H1 (cell line): ENCODE data around the gene DIP2C. TPM values are rescaled to one million over a fixed set of nuclear protein-coding genes. Genes with fewer than 3 reads are reported as not detected.

ENCODE experiments used
- CTCF ChIA-PET: fragments of 300-600 bp; sonication (Branson Sonifier 250); formaldehyde crosslinking; loops from one replicate; lab custom pipeline; 2021; ENCODE audit not compliant: partially characterized antibody; lab: Charles Lee
- POLR2A ChIA-PET: fragments of 300-600 bp; sonication (Branson Sonifier 250); formaldehyde crosslinking; loops from one replicate; lab custom pipeline; 2021; ENCODE audit warnings: inconsistent platforms; ENCODE audit not compliant: partially characterized antibody; lab: Charles Lee
- DNase-seq, 2 experiments: peaks; one replicate each; pipeline versions ENCODE4 v3.0.0 to v3.0.0-alpha.2; 2010 to 2022; ENCODE audit warnings: low spot score in 2 of 2, low read depth in 1 of 2, mixed read lengths in 1 of 2
- FAIRE-seq: peaks from 2 replicates; lab custom pipeline; 2011; peaks lifted over from hg19 to GRCh38; lab: Jason Lieb, UNC
- H2AFZ ChIP-seq: 2 replicates; pipeline ENCODE4 v1.8.1; 2012; ENCODE audit warnings: low read length, inconsistent platforms
- H2AK5ac ChIP-seq: 2 replicates; pipeline ENCODE4 v1.6.1; 2013; ENCODE audit warnings: low read depth, low read length
- H2BK120ac ChIP-seq: replicated peaks from 2 replicates; pipeline ENCODE3; 2013; ENCODE audit warnings: low read depth, low read length, inconsistent platforms
- H2BK12ac ChIP-seq: 2 replicates; pipeline ENCODE4 v1.6.1; 2013; ENCODE audit warnings: low read depth, low read length
- H2BK15ac ChIP-seq: 2 replicates; pipeline ENCODE4 v1.6.1; 2013; ENCODE audit warnings: low read length
- H2BK20ac ChIP-seq: 2 replicates; pipeline ENCODE4 v1.6.1; 2013; ENCODE audit warnings: low read length
- H2BK5ac ChIP-seq: 2 replicates; pipeline ENCODE4 v1.6.1; 2013; ENCODE audit warnings: low read depth, low read length
- H3K14ac ChIP-seq: 2 replicates; pipeline ENCODE4 v1.6.1; 2013; ENCODE audit warnings: inconsistent platforms; ENCODE audit not compliant: insufficient read length
- H3K18ac ChIP-seq: 2 replicates; pipeline ENCODE4 v1.6.1; 2013; ENCODE audit warnings: low read length; ENCODE audit errors: extremely low read depth
- H3K23ac ChIP-seq: 2 replicates; pipeline ENCODE4 v1.6.1; 2013; ENCODE audit warnings: inconsistent platforms; ENCODE audit not compliant: insufficient read length
- H3K23me2 ChIP-seq: 2 replicates; pipeline ENCODE4 v1.6.1; 2013; ENCODE audit warnings: low read depth, low read length
- H3K27ac ChIP-seq: 2 replicates; pipeline ENCODE4 v1.6.1; 2011; ENCODE audit warnings: low read depth, low read length, inconsistent platforms
- H3K27me3 ChIP-seq, 4 experiments: replicated peaks in 1 of 4; 1 replicate in 1 of 4; 2 replicates in 3 of 4; pipeline versions ENCODE4 v1.6.1 to v1.8.1; 2011 to 2013; ENCODE audit warnings: low read length in 3 of 4, mild to moderate bottlenecking in 3 of 4, inconsistent platforms in 2 of 4, mixed read lengths in 2 of 4, moderate library complexity in 1 of 4; ENCODE audit not compliant: control insufficient read depth in 3 of 4, insufficient read depth in 3 of 4; ENCODE audit errors: extremely low read depth in 1 of 4
- H3K36me3 ChIP-seq, 4 experiments: 2 replicates each; pipeline versions ENCODE4 v1.6.1 to v1.8.1; 2011 to 2013; ENCODE audit warnings: mild to moderate bottlenecking in 4 of 4, low read length in 3 of 4, moderate library complexity in 2 of 4, control low read depth in 1 of 4, inconsistent platforms in 1 of 4; ENCODE audit not compliant: insufficient read depth in 4 of 4, control insufficient read depth in 2 of 4
- H3K4ac ChIP-seq: replicated peaks from 2 replicates; pipeline ENCODE3; 2013; ENCODE audit warnings: low read length, low read depth, mixed read lengths, inconsistent platforms; ENCODE audit not compliant: insufficient read length
- H3K4me1 ChIP-seq, 4 experiments: replicated peaks in 1 of 4; 1 replicate in 1 of 4; 2 replicates in 3 of 4; pipeline versions ENCODE4 v1.6.1 to v1.8.1; 2011 to 2013; ENCODE audit warnings: low read length in 3 of 4, inconsistent platforms in 2 of 4, mixed read lengths in 1 of 4; ENCODE audit not compliant: insufficient read depth in 4 of 4, control insufficient read depth in 3 of 4
- H3K4me2 ChIP-seq, 2 experiments: 2 replicates each; pipeline versions ENCODE4 v1.6.1 to v1.8.1; 2011 to 2013; ENCODE audit warnings: low read depth in 2 of 2, low read length in 2 of 2, control low read depth in 1 of 2, inconsistent platforms in 1 of 2, mild to moderate bottlenecking in 1 of 2; ENCODE audit not compliant: insufficient read depth in 1 of 2
- H3K4me3 ChIP-seq, 4 experiments: fragments of 200-600, 300-600 bp in 1 of 4; sonication (generic), shearing (Covaris generic), sonication (Bioruptor Twin) in 1 of 4; 2 replicates each; pipeline versions ENCODE4 v1.5.1 to v1.8.1; 2011 to 2016; ENCODE audit warnings: low read length in 4 of 4, low read depth in 3 of 4, control low read depth in 2 of 4, inconsistent platforms in 2 of 4, mild to moderate bottlenecking in 2 of 4, mixed read lengths in 1 of 4, moderate library complexity in 1 of 4; ENCODE audit not compliant: insufficient read depth in 2 of 4; ENCODE audit errors: extremely low read depth in 1 of 4
- H3K56ac ChIP-seq: replicated peaks from 2 replicates; pipeline ENCODE3; 2013; ENCODE audit warnings: low read depth, mild to moderate bottlenecking, mixed read lengths, low read length, inconsistent platforms; ENCODE audit not compliant: insufficient read length
- H3K79me1 ChIP-seq: 2 replicates; pipeline ENCODE4 v1.6.1; 2013; ENCODE audit warnings: low read depth, low read length, control low read depth
- H3K79me2 ChIP-seq, 2 experiments: 2 replicates each; pipeline versions ENCODE4 v1.6.1 to v1.8.1; 2012 to 2013; ENCODE audit warnings: low read length in 2 of 2, mild to moderate bottlenecking in 2 of 2, inconsistent platforms in 1 of 2; ENCODE audit not compliant: insufficient read depth in 2 of 2, control insufficient read depth in 1 of 2
- H3K9ac ChIP-seq, 4 experiments: replicated peaks in 1 of 4; 1 replicate in 1 of 4; 2 replicates in 3 of 4; pipeline versions ENCODE4 v1.6.1 to v1.8.1; 2011 to 2013; ENCODE audit warnings: low read depth in 3 of 4, low read length in 3 of 4, control low read depth in 2 of 4, mild to moderate bottlenecking in 2 of 4, moderate library complexity in 2 of 4, inconsistent platforms in 1 of 4; ENCODE audit errors: extremely low read depth in 1 of 4
- H3K9me3 ChIP-seq, 2 experiments: 2 replicates each; pipeline versions ENCODE4 v1.6.1 to v1.8.1; 2012 to 2013; ENCODE audit warnings: mild to moderate bottlenecking in 2 of 2, moderate library complexity in 2 of 2, control low read depth in 1 of 2, inconsistent platforms in 1 of 2, low read depth in 1 of 2, low read length in 1 of 2, mixed read lengths in 1 of 2; ENCODE audit not compliant: insufficient read depth in 2 of 2
- H4K20me1 ChIP-seq, 2 experiments: replicated peaks in 1 of 2; 2 replicates each; pipeline versions ENCODE3 to v1.8.1; 2011 to 2013; ENCODE audit warnings: inconsistent platforms in 2 of 2, low read length in 2 of 2, mild to moderate bottlenecking in 1 of 2; ENCODE audit not compliant: insufficient read depth in 2 of 2, control insufficient read depth in 1 of 2
- H4K5ac ChIP-seq: 2 replicates; pipeline ENCODE4 v1.6.1; 2013; ENCODE audit warnings: low read length, low read depth, mixed read lengths, inconsistent platforms; ENCODE audit not compliant: insufficient read length
- H4K8ac ChIP-seq: 2 replicates; pipeline ENCODE4 v1.8.0; 2013; ENCODE audit warnings: mild to moderate bottlenecking, moderate library complexity, low read length, inconsistent platforms; ENCODE audit not compliant: insufficient read depth; ENCODE audit errors: extremely low read depth
- H4K91ac ChIP-seq: replicated peaks from 2 replicates; pipeline ENCODE3; 2013; ENCODE audit warnings: low read length, mixed read lengths, inconsistent platforms; ENCODE audit not compliant: insufficient read length
- BRCA1 ChIP-seq: IDR thresholded peaks from 2 replicates; pipeline ENCODE4 v1.6.1; 2012; ENCODE audit warnings: low read depth, low read length, improper control_type of control experiment
- CHD1 ChIP-seq: IDR thresholded peaks from 2 replicates; pipeline ENCODE4 v1.6.1; 2012; ENCODE audit warnings: low read depth, low read length, improper control_type of control experiment
- EP300 ChIP-seq, 2 experiments: IDR thresholded peaks; 1 replicate in 1 of 2; 2 replicates in 1 of 2; pipeline ENCODE4 v1.6.1; 2011 to 2012; ENCODE audit warnings: low read depth in 2 of 2, low read length in 2 of 2, mild to moderate bottlenecking in 2 of 2, borderline replicate concordance in 1 of 2, inconsistent platforms in 1 of 2, moderate library complexity in 1 of 2
- GABPA ChIP-seq: IDR thresholded peaks from 2 replicates; pipeline ENCODE4 v1.6.1; 2011; ENCODE audit warnings: mild to moderate bottlenecking, low read length, moderate library complexity, borderline replicate concordance; ENCODE audit not compliant: insufficient read depth
- JUN ChIP-seq: IDR thresholded peaks from 2 replicates; pipeline ENCODE4 v1.6.1; 2011; ENCODE audit warnings: low read depth, mild to moderate bottlenecking, improper control_type of control experiment, low read length
- KDM4A ChIP-seq: IDR thresholded peaks from one replicate; pipeline ENCODE4 v1.7.1; 2012; ENCODE audit warnings: low read depth, mild to moderate bottlenecking, moderate library complexity, low read length, inconsistent platforms; ENCODE audit not compliant: severe bottlenecking
- POU5F1 ChIP-seq: IDR thresholded peaks from 2 replicates; pipeline ENCODE4 v1.6.1; 2011; ENCODE audit warnings: low read depth, mild to moderate bottlenecking, low read length, moderate library complexity
- TEAD4 ChIP-seq: IDR thresholded peaks from 2 replicates; pipeline ENCODE4 v1.6.1; 2012; ENCODE audit warnings: low read depth, low read length, inconsistent platforms, mixed read lengths
- WGBS, 2 experiments: shearing (Covaris generic) in 1 of 2; methylation state at CpG; one replicate each; pipeline versions ENCODE4 v1.1.6 to v1.1.7; 2013 to 2015; ENCODE audit warnings: low lambda C conversion rate in 2 of 2, mixed read lengths in 2 of 2, inconsistent platforms in 1 of 2, low coverage in 1 of 2, missing lambda C conversion rate in 1 of 2; ENCODE audit not compliant: insufficient replicate concordance in 2 of 2, insufficient coverage in 1 of 2, insufficient read length in 1 of 2; ENCODE audit errors: extremely low coverage in 1 of 2, missing lambda C conversion rate in 1 of 2; 5-methylcytosine and 5-hydroxymethylcytosine counted together
- polyA plus RNA-seq, 7 experiments: library from polyadenylated mRNA; depleted of rRNA in 3 of 7; stranded (reverse) in 5 of 7; unstranded in 2 of 7; fragments of >200 nt in 5 of 7; fragments of 200-250 nt in 2 of 7; gene quantifications; 1 replicate in 5 of 7; 2 replicates in 1 of 7; 4 replicates in 1 of 7; pipeline versions ENCODE4 v1.2.1 to v1.2.3, GENCODE V29; 2011 to 2013; ENCODE audit warnings: missing spikeins in 2 of 7, mixed read lengths in 2 of 7
- total RNA-seq: library from RNA; stranded (reverse); fragmentation: NEBNext Ultra II Directional; extraction: Animal tissue kit (Norgen Biotek cat#: 25700); gene quantifications from 2 replicates; pipeline ENCODE4 v1.2.1, GENCODE V29; 2021
- TF ChIP-seq, protein P1 (sequence below): IDR thresholded peaks from 2 replicates; pipeline ENCODE4 v1.6.1; 2011; ENCODE audit warnings: low read length, improper control_type of control experiment

The DIP2C gene
- total and polyA plus RNA-seq, 2 of the 8 experiments (the other 6 are each of a cell fraction or from before 2014, with no cell fraction given), result 3.8 to 9.3 TPM

DNA sequence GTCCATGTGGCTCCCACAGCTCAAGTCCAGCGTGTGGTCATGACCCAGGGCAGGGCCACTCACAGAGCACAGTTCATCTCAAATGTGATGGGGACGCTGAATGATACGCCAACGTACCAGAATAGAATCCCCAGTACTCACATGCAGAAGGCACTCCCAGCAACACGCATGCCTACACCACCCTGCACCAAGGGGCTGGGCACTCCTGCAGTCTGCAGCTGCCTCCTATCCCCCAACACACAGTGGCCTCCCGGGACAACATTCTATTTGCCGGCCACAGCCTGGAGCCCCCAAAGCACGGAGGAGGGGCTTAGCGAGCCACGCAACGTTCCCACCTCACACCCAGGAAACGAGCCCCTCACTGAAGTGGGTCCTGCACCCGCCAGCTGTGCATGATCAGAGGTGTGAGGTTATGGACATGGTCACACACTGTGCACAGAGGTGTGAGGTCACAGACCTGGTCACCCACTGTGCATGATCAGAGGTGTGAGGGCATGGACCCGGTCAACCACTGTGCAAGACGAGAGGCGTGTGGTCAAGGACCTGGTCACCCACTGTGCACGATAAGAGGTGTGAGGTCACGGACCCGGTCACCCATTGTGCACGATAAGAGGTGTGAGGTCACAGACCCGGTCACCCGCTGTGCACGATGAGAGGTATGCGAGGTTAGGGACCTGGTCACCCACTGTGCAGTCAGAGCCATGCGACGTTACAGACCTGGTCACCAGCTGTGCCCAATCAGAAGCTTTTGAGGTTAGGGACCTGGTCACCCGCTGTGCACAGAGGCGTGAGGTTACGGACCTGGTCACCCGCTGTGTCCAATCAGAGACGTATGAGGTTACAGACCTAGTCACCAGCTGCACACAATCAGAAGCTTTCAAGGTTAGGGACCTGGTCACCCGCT lies 182.8 kb downstream of the DIP2C start:
- 94% methylated on average over 32 of the region's 32 CpGs; no CpG with 5 or more reads in 1 of the 2 experiments for WGBS, 2 experiments
- no peak for TF ChIP-seq CHD1
- no peak for TF ChIP-seq POU5F1
- TF ChIP-seq BRCA1, result no peak
- TF ChIP-seq, protein P1, sequence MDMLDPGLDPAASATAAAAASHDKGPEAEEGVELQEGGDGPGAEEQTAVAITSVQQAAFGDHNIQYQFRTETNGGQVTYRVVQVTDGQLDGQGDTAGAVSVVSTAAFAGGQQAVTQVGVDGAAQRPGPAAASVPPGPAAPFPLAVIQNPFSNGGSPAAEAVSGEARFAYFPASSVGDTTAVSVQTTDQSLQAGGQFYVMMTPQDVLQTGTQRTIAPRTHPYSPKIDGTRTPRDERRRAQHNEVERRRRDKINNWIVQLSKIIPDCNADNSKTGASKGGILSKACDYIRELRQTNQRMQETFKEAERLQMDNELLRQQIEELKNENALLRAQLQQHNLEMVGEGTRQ, result no peak
- no peak for TF ChIP-seq JUN
- TF ChIP-seq KDM4A, result no peak
- no peak for TF ChIP-seq GABPA
- no peak for TF ChIP-seq TEAD4
- 0 out of 3 replicates have a peak, but pooled peaks of 1 of the 2 experiments have one; percentile 33 for TF ChIP-seq EP300 (IDR thresholded peaks at IDR 0.05; ENCODE audit: borderline replicate concordance in 1 of 2, low read depth in 2 of 2, low read length in 2 of 2)

More for the DNA sequence above, 182.8 kb downstream of the DIP2C start:
- CTCF ChIA-PET, result interaction anchor here (0.7 to 1.9 kb wide), 9 partner anchors 11 to 1084 kb away, joined by 3 to 6 read pairs (median 4); no protein-coding TSS in a partner anchor
- Histone ChIP-seq H3K56ac (no peak overlapping the region), H4K8ac (no peak overlapping the region), H3K23ac (no peak overlapping the region), H4K5ac (no peak overlapping the region), H3K4ac (no peak overlapping the region), H3K79me2 (no peaks in the 10 kb centered on the region; a peak in 1 of 4 replicates), H3K14ac (no peak overlapping the region), H2AFZ (no peak overlapping the region), H2BK12ac (no peak overlapping the region), H2BK120ac (no peak overlapping the region), H4K91ac (no peak overlapping the region), H3K36me3 (no peaks in the 10 kb centered on the region), H2AK5ac (no peak overlapping the region), H3K4me3 (no peak overlapping the region), H2BK15ac (no peak overlapping the region), H3K27ac (no peak overlapping the region), H3K27me3 (peaks cover 35 to 82% (median 72%) of the 10 kb centered on the region in 4 experiments), H3K4me1 (no peaks in the 10 kb centered on the region; a peak in 1 of 7 replicates), H3K9me3 (peaks cover 0 to 4% of the 10 kb centered on the region in 2 experiments; a peak in 1 of 4 replicates), H3K4me2 (no peak overlapping the region), H3K23me2 (no peaks in the 10 kb centered on the region), H4K20me1 (peaks cover 36 to 58% of the 10 kb centered on the region in 2 experiments), H3K79me1 (peaks cover 3% of the 10 kb centered on the region; the same call in 1 of the 2 replicates), H3K18ac (no peak overlapping the region), H3K9ac (no peak overlapping the region), H2BK20ac (no peak overlapping the region), H2BK5ac (no peak overlapping the region)
- DNase-seq, result no peak
- POLR2A ChIA-PET, result no interaction called here
- FAIRE-seq, result peak; percentile 58
